ENCODE results near the gene UTP20.

- TF ChIP-seq CTCF (IDR thresholded peaks at IDR 0.05) (no peak), POLR2A (IDR thresholded peaks at IDR 0.05; ENCODE audit: low read depth) (no peak), EP300 (IDR thresholded peaks at IDR 0.05) (no peak), POLR2AphosphoS5 (IDR thresholded peaks at IDR 0.05) (no peak)
Observed at GRCh38 chr12:101287357-101287756, 7.5 kb downstream of the UTP20 start.
